SK-N-SH treated with all-trans-retinoic acid at 6 μM for 48 hours (cell line): Measurements from ENCODE around the gene EPOP.

Experiments used
- ATAC-seq: fragments of 200-7000 bp; cut with Tn5 transposase; 3 replicates; pipeline ENCODE4 v1.9.1; 2020; ENCODE audit warnings: mild to moderate bottlenecking, moderate library complexity
- ARNTL ChIP-seq: fragments of 450-650 bp; formaldehyde crosslinking; IDR thresholded peaks from 2 replicates; pipeline ENCODE4 v1.5.0; 2020; ENCODE audit warnings: low read depth, mild to moderate bottlenecking, moderate library complexity, borderline replicate concordance
- BACH2 ChIP-seq: fragments of 250-450 bp; sonication (Bioruptor Pico); IDR thresholded peaks from 2 replicates; pipeline ENCODE4 v1.9.0; 2021; ENCODE audit warnings: mild to moderate bottlenecking, borderline replicate concordance
- CSDC2 ChIP-seq: fragments of 250-450 bp; sonication (Bioruptor Pico); IDR thresholded peaks from 2 replicates; pipeline ENCODE4 v1.5.0; 2020; ENCODE audit warnings: mild to moderate bottlenecking, moderate library complexity
- CSRNP3 ChIP-seq: fragments of 250-450 bp; sonication (Bioruptor Pico); IDR thresholded peaks from 2 replicates; pipeline ENCODE4 v1.5.1; 2021; ENCODE audit warnings: mild to moderate bottlenecking, moderate library complexity
- ESRRG ChIP-seq: fragments of 250-450 bp; sonication (Bioruptor Pico); IDR thresholded peaks from 2 replicates; pipeline ENCODE4 v1.6.1; 2021; ENCODE audit warnings: mild to moderate bottlenecking
- GLIS3 ChIP-seq: fragments of 250-450 bp; sonication (Bioruptor Pico); IDR thresholded peaks from 2 replicates; pipeline ENCODE4 v1.5.0; 2020; ENCODE audit warnings: mild to moderate bottlenecking, moderate library complexity
- ISL1 ChIP-seq: fragments of 250-450 bp; sonication (Bioruptor Pico); IDR thresholded peaks from 2 replicates; pipeline ENCODE4 v2.1.2; 2022; ENCODE audit warnings: mild to moderate bottlenecking, moderate library complexity
- POU6F1 ChIP-seq: fragments of 250-450 bp; sonication (Bioruptor Pico); IDR thresholded peaks from 2 replicates; pipeline ENCODE4 v1.8.0; 2021; ENCODE audit warnings: low read depth, mild to moderate bottlenecking, moderate library complexity, borderline replicate concordance
- RARB ChIP-seq: fragments of 250-450 bp; sonication (Bioruptor Pico); IDR thresholded peaks from 2 replicates; pipeline ENCODE4 v1.8.0; 2021; ENCODE audit warnings: mild to moderate bottlenecking, moderate library complexity
- SNAI2 ChIP-seq: fragments of 250-450 bp; sonication (Bioruptor Pico); IDR thresholded peaks from 2 replicates; pipeline ENCODE4 v1.5.0; 2020; ENCODE audit warnings: mild to moderate bottlenecking, moderate library complexity
- TOX ChIP-seq: fragments of 250-450 bp; sonication (Bioruptor Pico); IDR thresholded peaks from 2 replicates; pipeline ENCODE4 v1.8.0; 2021; ENCODE audit warnings: mild to moderate bottlenecking, moderate library complexity, borderline replicate concordance
- TSHZ2 ChIP-seq: fragments of 250-450 bp; sonication (Bioruptor Pico); IDR thresholded peaks from 2 replicates; pipeline ENCODE4 v1.5.0; 2020; ENCODE audit warnings: mild to moderate bottlenecking, moderate library complexity
- ZC3H10 ChIP-seq: fragments of 250-450 bp; sonication (Bioruptor Pico); IDR thresholded peaks from 2 replicates; pipeline ENCODE4 v1.5.1; 2021; ENCODE audit warnings: mild to moderate bottlenecking, moderate library complexity
- ZFP3 ChIP-seq: fragments of 250-450 bp; sonication (Bioruptor Pico); IDR thresholded peaks from 2 replicates; pipeline ENCODE4 v1.5.0; 2020; ENCODE audit warnings: mild to moderate bottlenecking, moderate library complexity
- ZFP30 ChIP-seq: fragments of 450-650 bp; formaldehyde crosslinking; IDR thresholded peaks from 2 replicates; pipeline ENCODE4 v1.5.0; 2022; ENCODE audit warnings: mild to moderate bottlenecking, moderate library complexity
- ZNF565 ChIP-seq: fragments of 450-650 bp; formaldehyde crosslinking; conservative IDR thresholded peaks from 2 replicates; pipeline ENCODE4 v1.5.0; 2020; ENCODE audit warnings: low read depth, mild to moderate bottlenecking, moderate library complexity
- ZNF70 ChIP-seq: fragments of 450-650 bp; formaldehyde crosslinking; IDR thresholded peaks from 2 replicates; pipeline ENCODE4 v1.5.0; 2020; ENCODE audit warnings: mild to moderate bottlenecking, moderate library complexity
- ZNF8 ChIP-seq: fragments of 450-650 bp; formaldehyde crosslinking; IDR thresholded peaks from 2 replicates; pipeline ENCODE4 v1.5.0; 2020; ENCODE audit warnings: mild to moderate bottlenecking, moderate library complexity
- TF ChIP-seq, protein P1 (sequence below): fragments of 250-450 bp; sonication (Bioruptor Pico); IDR thresholded peaks from 2 replicates; pipeline ENCODE4 v1.5.1; 2020; ENCODE audit warnings: low read depth, mild to moderate bottlenecking, moderate library complexity
- TF ChIP-seq, protein P2 (sequence below): fragments of 250-450 bp; sonication (Bioruptor Pico); IDR thresholded peaks from 2 replicates; pipeline ENCODE4 v1.8.0; 2020; ENCODE audit warnings: mild to moderate bottlenecking, moderate library complexity, borderline replicate concordance

Gene EPOP

GRCh38 chr17:38704606-38705522 lies 30.1 kb upstream of the EPOP start, which contains the start of gene MLLT6:
Gene MLLT6, plus strand, starts transcription at chr17:38705273. Its CDS starts 360 bp downstream, at chr17:38705633.
- no peak for TF ChIP-seq TSHZ2 (CRISPR knock-in tag)
- no peak for TF ChIP-seq ZFP3
- no peak for TF ChIP-seq CSRNP3
- no peak for TF ChIP-seq ESRRG (CRISPR knock-in tag)
- no peak for TF ChIP-seq TOX (CRISPR knock-in tag)
- TF ChIP-seq CSDC2 (CRISPR knock-in tag): no peak
- peak; percentile 55 for ATAC-seq

GRCh38 chr17:38703742-38704605 lies 29.2 kb upstream of the EPOP start:
- ATAC-seq: no peak
- TF ChIP-seq ARNTL (CRISPR knock-in tag) (no peak), ZFP30 (CRISPR knock-in tag) (no peak), TOX (CRISPR knock-in tag) (no peak), ZNF565 (CRISPR knock-in tag) (no peak), BACH2 (CRISPR knock-in tag) (no peak), POU6F1 (no peak), GLIS3 (CRISPR knock-in tag) (no peak), TSHZ2 (CRISPR knock-in tag) (no peak), ZFP3 (no peak), ZC3H10 (CRISPR knock-in tag) (no peak), SNAI2 (CRISPR knock-in tag) (no peak), CSRNP3 (no peak), RARB (no peak), ZNF70 (CRISPR knock-in tag) (no peak), ISL1 (no peak), ZNF8 (no peak), ESRRG (CRISPR knock-in tag) (no peak), CSDC2 (CRISPR knock-in tag) (no peak)
- TF ChIP-seq, protein P1, sequence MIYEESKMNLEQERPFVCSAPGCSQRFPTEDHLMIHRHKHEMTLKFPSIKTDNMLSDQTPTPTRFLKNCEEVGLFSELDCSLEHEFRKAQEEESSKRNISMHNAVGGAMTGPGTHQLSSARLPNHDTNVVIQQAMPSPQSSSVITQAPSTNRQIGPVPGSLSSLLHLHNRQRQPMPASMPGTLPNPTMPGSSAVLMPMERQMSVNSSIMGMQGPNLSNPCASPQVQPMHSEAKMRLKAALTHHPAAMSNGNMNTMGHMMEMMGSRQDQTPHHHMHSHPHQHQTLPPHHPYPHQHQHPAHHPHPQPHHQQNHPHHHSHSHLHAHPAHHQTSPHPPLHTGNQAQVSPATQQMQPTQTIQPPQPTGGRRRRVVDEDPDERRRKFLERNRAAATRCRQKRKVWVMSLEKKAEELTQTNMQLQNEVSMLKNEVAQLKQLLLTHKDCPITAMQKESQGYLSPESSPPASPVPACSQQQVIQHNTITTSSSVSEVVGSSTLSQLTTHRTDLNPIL: no peak
- TF ChIP-seq, protein P2, sequence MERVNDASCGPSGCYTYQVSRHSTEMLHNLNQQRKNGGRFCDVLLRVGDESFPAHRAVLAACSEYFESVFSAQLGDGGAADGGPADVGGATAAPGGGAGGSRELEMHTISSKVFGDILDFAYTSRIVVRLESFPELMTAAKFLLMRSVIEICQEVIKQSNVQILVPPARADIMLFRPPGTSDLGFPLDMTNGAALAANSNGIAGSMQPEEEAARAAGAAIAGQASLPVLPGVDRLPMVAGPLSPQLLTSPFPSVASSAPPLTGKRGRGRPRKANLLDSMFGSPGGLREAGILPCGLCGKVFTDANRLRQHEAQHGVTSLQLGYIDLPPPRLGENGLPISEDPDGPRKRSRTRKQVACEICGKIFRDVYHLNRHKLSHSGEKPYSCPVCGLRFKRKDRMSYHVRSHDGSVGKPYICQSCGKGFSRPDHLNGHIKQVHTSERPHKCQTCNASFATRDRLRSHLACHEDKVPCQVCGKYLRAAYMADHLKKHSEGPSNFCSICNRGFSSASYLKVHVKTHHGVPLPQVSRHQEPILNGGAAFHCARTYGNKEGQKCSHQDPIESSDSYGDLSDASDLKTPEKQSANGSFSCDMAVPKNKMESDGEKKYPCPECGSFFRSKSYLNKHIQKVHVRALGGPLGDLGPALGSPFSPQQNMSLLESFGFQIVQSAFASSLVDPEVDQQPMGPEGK (CRISPR knock-in tag): no peak
